D721Med (cell line): Measurements from ENCODE around the gene CEP63.
"Not testable (repeated sequence)": the region's sequence is repeated elsewhere in the genome, so short reads cannot be mapped to it uniquely, and the experiment has no call there.

Experiments used
- DNase-seq: peaks from one replicate; pipeline ENCODE4 v3.0.0; 2011; ENCODE audit warnings: low spot score; ENCODE audit not compliant: insufficient read length
- FAIRE-seq: peaks from 2 replicates; lab custom pipeline; 2011; peaks lifted over from hg19 to GRCh38; lab: Jason Lieb, UNC
- TF ChIP-seq, protein P1 (sequence below): IDR thresholded peaks from 2 replicates; pipeline ENCODE4 v1.5.1; 2012; ENCODE audit warnings: mild to moderate bottlenecking, control low read depth; ENCODE audit not compliant: insufficient read depth; ENCODE audit errors: missing control alignments

Gene CEP63

DNA sequence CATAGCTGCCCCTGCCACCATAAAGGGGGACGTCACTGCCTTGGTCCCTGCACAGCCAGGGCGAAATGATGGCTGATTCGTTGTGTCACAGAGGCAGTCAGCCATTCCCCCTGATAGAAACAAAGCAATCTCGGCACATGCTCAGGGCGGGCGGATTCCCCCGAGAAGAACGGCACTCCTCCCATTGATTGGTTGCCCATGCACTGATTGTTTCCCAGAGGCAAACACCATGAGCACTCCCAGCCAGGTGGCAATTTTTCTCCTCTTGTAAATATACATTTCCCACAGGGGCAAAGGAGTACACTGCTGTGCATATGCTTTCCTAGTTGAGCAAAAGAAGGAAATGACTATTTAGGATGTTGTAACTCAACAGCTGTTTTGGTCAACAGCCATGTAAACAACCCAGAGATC lies 108.5 kb downstream of the CEP63 start:
- no peak for DNase-seq
- TF ChIP-seq, protein P1, sequence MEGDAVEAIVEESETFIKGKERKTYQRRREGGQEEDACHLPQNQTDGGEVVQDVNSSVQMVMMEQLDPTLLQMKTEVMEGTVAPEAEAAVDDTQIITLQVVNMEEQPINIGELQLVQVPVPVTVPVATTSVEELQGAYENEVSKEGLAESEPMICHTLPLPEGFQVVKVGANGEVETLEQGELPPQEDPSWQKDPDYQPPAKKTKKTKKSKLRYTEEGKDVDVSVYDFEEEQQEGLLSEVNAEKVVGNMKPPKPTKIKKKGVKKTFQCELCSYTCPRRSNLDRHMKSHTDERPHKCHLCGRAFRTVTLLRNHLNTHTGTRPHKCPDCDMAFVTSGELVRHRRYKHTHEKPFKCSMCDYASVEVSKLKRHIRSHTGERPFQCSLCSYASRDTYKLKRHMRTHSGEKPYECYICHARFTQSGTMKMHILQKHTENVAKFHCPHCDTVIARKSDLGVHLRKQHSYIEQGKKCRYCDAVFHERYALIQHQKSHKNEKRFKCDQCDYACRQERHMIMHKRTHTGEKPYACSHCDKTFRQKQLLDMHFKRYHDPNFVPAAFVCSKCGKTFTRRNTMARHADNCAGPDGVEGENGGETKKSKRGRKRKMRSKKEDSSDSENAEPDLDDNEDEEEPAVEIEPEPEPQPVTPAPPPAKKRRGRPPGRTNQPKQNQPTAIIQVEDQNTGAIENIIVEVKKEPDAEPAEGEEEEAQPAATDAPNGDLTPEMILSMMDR = no peak
- no peak for FAIRE-seq

DNA sequence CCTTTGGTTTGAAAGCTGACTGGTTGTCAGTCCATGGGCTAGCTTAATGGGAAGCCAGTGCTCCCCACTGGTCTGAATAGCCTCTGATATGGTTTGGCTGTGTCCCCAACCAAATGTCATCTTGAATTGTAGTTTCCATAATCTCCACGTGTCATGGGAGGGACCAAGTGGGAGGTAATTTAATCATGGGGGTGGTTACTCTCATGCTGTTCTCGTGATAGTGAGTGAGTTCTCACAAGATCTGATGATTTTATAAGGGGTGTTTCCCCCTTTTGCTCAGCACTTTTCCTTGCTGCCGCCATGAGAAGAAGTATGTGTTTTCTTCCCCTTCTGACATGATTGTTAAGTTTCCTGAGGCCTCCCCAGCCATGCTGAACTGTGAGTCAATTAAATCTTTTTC lies 109.1 kb downstream of the CEP63 start:
- DNase-seq, FAIRE-seq: not testable (repeated sequence)

DNA sequence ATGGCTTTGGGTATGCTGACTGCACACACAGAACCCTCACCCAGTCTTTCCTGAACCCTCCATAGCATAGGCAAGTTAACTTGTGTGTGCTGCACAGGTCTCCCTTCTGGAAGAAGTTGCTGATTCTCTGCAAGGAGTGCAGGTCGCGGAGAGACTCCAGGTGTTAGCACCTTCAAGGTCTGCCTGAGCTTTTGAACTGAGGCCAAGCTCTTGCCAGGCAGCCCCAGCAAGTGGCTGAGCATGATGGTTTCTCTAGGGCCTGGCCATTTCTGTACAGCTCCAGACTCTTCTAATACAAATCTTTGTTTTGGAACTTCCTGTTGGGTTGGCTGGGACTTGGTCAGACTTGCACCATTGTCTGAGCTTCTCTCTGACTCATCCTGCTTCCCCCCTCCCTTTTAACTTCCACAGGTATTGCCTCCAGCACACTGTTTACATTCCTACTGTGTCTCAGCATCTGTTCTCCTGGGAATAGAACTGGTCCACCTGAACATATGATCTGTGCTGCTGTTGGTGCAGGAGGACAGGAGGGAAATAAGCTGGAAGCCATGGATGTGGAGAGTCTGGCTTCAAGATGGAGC lies 111.6 kb downstream of the CEP63 start:
- TF ChIP-seq, protein P1 = no peak
- FAIRE-seq = no peak
- DNase-seq = no peak

DNA sequence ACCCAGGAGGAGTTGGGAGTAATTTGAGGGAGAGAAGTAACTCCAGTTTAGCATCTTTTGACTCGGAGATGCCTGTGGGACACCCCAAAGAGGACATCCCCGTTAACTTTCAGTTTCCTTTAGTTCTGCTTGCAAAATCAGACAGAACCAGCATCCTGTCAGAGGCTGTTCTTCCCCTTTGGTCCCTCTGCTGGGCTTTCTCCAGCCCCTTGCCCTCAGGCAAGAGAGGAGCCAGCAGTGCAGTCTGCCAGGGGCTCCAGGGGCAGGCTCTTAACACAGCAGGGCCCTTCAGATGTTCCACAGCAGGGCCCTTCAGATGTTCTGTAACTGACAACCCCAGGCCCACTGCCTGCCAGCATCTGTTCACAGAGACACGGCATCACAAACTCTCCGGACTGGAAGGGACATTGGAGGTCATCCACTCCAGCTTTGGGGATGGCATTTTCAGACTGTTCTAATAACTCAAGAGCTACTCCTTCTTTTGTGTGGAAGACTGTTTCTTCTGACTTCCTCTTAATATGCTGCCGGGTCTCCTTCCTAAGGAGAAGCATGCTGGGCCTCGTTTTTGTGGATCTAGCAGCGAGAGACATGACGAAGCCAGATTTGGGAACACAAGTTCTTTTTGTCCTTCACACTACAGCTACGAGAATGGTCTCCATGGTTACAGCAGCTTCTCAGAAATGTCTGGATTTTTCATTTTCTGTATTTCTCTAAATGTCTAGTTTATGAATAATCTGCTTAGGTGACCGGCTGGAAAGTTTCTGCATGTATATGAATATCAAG lies 113.1 kb downstream of the CEP63 start:
- no peak for DNase-seq
- TF ChIP-seq, protein P1 = no peak
- no peak for FAIRE-seq

DNA sequence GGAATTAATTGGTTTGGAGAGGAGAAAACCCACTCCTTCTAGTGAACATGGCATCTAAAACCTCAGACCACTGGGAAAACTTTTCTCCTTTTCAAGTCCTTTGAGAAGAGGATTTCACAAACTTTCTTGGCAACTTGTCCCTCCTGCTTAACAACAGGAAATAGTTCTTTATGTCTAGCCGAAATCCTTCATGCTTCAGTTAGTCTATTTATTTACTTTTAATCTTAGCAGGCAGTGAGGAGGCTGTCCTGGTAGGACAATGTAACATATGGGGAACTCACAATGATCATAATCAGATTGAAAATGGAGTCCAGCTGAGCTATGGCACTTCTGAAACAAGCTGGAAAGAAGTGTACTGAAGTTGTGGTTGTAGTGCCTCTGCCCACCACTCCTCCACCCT lies 114.3 kb downstream of the CEP63 start:
- FAIRE-seq (no peak), DNase-seq (no peak)
- TF ChIP-seq, protein P1 = no peak

DNA sequence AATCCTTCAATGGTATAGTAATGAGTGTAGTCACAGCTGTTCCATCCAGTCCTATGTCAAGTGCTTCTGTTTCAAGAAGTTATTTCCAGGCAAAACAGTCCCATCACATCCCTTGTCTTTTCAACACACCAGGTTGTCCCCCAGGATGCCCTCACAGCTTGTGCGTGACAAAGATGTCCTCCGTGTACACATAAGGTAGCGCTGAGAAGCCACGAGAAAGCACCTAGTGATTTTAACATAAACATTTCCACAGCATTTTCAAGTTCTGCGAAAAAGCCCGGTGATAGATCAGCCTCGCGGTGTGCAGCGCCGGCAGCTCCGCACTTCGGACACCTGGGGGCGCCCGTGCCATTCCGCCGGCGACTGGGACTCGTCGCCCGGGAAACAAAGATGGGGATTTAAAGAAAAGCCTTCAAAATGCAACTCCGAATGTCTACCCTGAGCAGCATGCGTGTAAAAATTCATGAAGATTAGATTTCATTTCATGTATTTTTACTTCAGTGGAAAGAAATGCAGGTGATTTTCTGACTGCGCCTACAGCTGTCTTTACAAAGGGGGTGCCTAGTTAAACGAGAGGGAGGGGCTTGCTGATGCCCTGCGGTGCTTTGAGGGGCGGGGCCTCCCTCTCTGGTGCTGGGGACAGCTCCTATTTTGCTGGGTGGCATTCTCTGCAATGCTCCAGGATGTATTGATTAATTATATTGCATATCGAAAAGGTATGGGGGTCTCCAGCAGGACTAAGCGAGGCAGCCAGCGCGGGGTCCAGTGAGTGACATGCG lies 115.0 kb downstream of the CEP63 start:
- DNase-seq = peak; percentile 80
- TF ChIP-seq, protein P1 = peak; percentile 80
- no peak for FAIRE-seq

DNA sequence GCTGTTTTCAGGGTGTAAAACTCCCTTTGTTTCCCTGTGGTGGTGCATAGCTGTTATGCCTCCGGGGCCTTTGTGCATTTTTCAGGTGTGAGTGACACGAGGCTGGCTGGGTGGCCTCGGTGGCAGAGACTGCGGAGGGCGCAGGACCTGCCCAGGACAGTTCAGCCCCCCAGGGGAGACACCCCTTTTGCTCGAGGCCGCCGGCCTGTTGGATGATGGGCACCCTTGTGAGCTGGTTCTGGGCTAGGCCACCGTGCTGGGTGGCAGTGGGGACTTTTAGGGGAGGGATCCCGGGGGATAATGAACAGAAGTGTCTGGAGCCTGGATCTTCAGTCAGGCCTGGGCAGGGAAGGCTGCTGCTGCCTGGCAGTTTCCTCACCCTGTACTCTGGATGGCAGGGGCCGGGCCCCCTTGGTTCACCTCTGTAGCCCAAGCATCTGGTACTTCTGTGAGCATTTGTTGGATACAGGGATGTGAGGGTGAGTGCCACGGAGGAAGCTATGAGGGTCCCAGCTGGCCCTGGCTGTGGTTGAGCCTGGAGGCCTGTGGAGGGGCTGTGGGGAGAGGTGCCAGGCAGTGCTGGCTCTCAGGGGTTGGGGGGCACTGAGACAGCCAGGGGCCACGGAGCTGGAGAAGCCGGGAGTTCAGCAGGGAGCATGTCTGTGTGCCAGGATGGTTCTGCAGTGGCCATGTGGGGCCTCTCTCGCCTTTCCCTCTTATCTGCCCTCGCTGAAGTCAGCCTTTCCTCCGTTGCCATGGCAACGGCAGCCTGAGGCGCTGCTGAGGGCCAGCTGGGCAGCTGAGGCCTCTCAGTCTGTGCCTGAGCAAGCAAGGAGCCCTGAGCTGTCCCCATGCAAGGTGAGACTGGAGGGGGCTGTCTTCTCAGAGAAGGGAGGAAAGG lies 115.9 kb downstream of the CEP63 start:
- TF ChIP-seq, protein P1 = no peak
- DNase-seq (no peak), FAIRE-seq (no peak)
